GM19099 (cell line): ENCODE measurements around the gene HPN.

Source experiments
- POLR2A ChIP-seq: IDR thresholded peaks from 3 replicates; pipeline ENCODE4 v1.6.1; 2011; ENCODE audit warnings: low read depth; ENCODE audit not compliant: insufficient read length; ENCODE audit errors: extremely low read depth

HPN gene

DNA sequence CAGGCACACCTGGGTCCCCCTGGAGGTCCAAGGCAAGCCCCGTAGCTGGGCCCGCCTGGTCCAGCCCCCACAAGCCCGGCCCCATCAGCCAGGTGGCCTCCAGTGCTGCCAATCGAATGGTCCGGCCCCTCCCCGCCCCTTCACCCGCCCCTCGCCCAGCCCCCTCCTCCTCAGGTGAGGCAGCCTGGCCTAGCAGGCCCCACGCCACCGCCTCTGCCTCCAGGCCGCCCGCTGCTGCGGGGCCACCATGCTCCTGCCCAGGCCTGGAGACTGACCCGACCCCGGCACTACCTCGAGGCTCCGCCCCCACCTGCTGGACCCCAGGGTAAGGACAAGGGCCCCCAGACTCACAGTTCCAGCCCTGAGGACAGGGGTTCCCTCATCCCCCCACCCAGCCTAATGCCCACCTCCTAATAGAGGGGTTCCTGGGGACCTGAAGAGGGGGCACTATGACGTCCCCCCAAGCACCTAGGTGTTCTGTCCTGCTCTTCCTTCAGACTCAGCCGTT lies at the start of gene HPN:
TSS of gene HPN (plus strand) at position 174 of the 508 bp plus-strand sequence. CDS start 786 bp downstream, outside the sequence.
- no peak for TF ChIP-seq POLR2A

GRCh38 chr19:34994286-34994642 lies 47.3 kb upstream of the HPN start:
- no peak for TF ChIP-seq POLR2A

GRCh38 chr19:34994643-34995541 lies 46.6 kb upstream of the HPN start:
- TF ChIP-seq POLR2A: no peak

DNA sequence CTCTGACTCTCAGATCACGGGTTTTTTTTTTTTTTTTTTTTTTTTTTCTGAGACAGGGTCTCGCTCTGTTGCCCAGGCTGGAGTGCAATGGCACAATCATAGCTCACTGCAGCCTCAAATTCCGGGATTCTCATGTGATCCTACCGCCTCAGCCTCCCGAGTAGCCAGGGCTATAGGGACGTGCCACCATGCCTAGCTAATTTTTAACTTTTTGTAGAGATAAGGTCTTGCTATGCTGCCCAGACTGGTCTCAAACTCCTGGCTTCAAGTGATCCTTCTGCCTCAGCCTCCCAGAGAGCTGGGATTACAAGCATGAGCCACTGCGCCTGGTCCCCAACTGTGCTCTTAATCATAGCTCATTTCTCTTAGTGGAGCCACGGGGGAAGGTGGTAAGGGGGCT lies 46.0 kb upstream of the HPN start:
- no peak for TF ChIP-seq POLR2A

GRCh38 chr19:34997071-34997617 lies 44.4 kb upstream of the HPN start:
- no peak for TF ChIP-seq POLR2A

GRCh38 chr19:34998777-34999497 lies 42.6 kb upstream of the HPN start:
- no peak for TF ChIP-seq POLR2A

GRCh38 chr19:34999498-35000337 lies 41.8 kb upstream of the HPN start, which contains the start of gene GRAMD1A:
GRAMD1A (plus strand) TSS chr19:35000323; CDS start chr19:35000479, 156 bp downstream.
- peak; percentile 73 for TF ChIP-seq POLR2A

DNA sequence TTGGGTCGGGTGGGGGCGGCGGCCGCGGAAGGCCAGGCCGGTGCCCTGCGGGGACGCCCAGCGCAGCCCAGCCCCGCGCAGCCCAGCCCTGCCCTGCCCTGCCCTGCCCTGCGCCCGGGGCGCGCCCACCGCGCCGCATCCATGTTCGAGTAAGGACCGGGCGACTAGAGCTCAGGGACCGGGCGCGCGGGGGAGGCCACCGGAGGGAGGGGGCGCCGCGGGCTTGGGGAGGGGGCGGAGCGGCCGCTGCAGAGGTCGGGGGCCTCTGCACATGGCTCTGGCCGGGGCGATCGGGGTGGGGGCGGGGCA lies 41.2 kb upstream of the HPN start:
- peak; percentile 32 for TF ChIP-seq POLR2A

DNA sequence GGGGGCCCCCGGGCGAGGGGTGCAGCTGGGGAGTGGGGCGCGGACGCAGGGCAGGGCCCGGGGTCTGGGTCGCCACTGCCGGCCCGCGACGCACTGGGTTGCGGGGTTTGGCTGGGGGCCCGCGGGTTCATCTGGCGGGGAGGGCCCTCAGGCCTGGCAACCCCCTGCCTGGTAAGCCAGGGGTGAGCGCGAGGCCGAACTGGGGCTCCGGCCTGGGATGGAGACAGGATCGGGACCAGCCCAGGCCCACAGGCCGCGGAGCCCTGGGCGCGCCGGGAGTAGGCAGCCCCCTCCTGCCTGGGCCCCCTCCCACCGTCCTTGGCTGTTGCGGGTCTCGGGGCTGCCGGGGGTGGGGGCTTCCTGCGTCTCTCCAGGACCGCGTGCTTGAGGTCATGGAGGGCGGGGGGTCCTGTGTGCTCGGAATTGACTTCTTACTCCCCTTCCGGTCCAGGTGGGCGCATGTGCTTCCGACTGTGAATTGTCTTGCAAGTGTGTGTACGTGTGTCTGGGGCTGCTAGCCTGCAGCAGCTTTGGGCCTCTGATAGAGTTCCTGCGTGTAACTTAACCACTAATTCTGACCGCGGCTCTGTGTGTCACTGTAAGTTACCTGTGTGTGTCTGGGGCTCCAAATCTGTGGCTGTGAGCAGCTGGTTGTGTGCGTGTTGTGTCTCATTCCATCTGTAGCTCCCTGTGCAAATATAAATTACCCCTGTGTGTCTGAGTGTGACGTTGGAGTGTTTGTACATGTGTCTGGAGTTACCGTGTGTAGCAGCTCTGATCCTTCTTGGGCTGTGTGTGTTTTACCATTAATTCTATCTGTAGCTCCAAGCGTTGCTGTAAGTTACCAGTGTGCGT lies 40.6 kb upstream of the HPN start:
- TF ChIP-seq POLR2A: no peak

- no peak for TF ChIP-seq POLR2A
Observed at GRCh38 chr19:35002037-35002535, 39.4 kb upstream of the HPN start.

GRCh38 chr19:35004517-35005255 lies 36.8 kb upstream of the HPN start:
- no peak for TF ChIP-seq POLR2A

DNA sequence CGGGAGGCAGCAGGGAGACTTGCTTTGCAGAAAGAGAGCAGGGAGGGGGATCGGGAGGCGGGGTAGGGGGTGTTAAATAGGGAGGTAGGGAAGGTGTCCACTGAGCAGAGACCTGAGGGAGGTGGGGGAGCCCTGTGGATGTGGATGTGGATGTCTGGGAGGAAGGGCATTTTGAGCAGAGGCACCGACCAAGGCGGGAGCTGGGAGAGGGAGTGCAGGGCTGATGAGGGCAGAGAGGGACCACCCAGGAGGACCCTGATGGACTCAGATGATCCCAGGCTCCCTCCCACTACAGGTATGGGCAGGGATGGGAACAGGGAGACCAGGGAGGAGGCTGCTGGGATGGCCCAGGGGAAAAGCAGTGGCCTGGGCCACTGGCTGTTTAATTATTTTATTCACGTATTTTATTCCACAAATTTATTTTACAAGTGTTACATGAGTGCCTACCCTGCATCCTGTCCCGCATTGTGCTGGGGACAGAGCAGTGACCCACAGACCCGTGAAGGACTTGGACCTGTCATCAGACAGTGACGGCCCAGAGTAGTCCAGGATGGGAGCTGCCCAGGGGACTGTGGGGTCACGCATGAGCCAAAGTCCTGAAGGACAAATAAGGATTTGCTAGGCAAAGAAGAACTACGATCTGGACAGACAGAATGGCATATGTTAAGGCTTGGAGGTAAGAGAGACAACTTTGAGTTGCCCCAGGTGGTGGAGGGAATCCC lies 36.1 kb upstream of the HPN start:
- no peak for TF ChIP-seq POLR2A

DNA sequence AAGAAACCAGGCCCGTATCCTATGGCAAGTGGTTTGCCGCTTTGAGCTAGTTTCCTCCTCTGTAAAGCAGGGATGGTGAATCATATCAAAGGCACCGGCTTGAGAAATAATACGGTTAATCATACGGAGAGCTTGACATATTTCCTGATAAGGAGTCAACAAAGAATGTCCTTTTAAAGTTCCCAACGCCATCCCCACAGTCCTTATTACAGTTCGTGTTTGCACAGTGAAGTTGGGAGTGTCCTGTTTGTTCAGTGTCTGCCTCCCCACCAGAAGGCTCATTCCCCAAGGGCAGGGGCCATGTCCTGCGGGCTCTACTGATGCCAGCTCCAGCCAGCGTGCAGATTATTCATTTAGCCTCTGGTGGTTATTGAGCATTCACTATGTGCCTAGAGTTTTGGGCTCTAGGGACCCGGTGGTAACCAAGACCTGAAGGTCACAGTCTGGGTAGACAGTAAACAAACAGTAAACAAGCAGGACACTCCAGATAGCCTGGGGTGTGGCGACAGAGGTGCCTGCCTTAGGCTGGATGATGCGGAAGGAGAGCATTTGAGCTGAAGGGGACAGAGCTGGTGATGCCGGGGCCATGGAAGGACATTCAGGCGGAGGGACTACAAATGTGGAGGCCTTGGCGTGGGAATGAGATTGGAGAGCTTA lies 35.1 kb upstream of the HPN start:
- TF ChIP-seq POLR2A: no peak
